PC-9 (cell line): ENCODE measurements around the gene SCGB3A1. TPM values are rescaled to one million over a fixed set of nuclear protein-coding genes. Genes with fewer than 3 reads are reported as not detected.

Experiments
- BruUV-seq: library from RNA; stranded (reverse); fragments of 400-500 nt; replicated peaks from 2 replicates; lab custom pipeline; 2021; lab: Mats Ljungman, UMichigan
- CTCF ChIA-PET: fragments of 300-600 bp; sonication (Branson Sonifier 250); formaldehyde crosslinking; loops from one replicate; lab custom pipeline; 2022; ENCODE audit warnings: antibody characterized with exemption; lab: Charles Lee
- POLR2A ChIA-PET: fragments of 300-600 bp; sonication (Branson Sonifier 250); formaldehyde crosslinking; loops from one replicate; lab custom pipeline; 2022; ENCODE audit warnings: antibody characterized with exemption; ENCODE audit not compliant: unreplicated experiment; lab: Charles Lee
- DNase-seq, 2 experiments: peaks; one replicate each; pipeline versions ENCODE4 v3.0.0 to v3.0.0-alpha.2; 2015 to 2022; ENCODE audit warnings: mixed read lengths in 1 of 2
- H2AFZ ChIP-seq: fragments of 200-600 bp; sonication (generic); 2 replicates; pipeline ENCODE4 v1.8.1; 2017; ENCODE audit warnings: antibody characterized with exemption
- H3F3A ChIP-seq: fragments of 200-600 bp; sonication (generic); 2 replicates; pipeline ENCODE4 v1.8.1; 2017; ENCODE audit warnings: antibody characterized with exemption, mild to moderate bottlenecking, low read depth; ENCODE audit not compliant: insufficient read depth
- H3K27ac ChIP-seq: fragments of 200-600 bp; sonication (generic); 2 replicates; pipeline ENCODE4 v1.6.1; 2016; ENCODE audit warnings: mixed run types
- H3K27me3 ChIP-seq: fragments of 200-600 bp; sonication (generic); 2 replicates; pipeline ENCODE4 v1.6.1; 2016; ENCODE audit warnings: low read depth, mixed run types; ENCODE audit not compliant: insufficient read depth
- H3K36me3 ChIP-seq: fragments of 200-600 bp; sonication (generic); 2 replicates; pipeline ENCODE4 v1.6.1; 2016; ENCODE audit warnings: low read depth, mixed run types
- H3K4me1 ChIP-seq: fragments of 200-600 bp; sonication (generic); replicated peaks from 2 replicates; pipeline ENCODE4 v1.6.1; 2016; ENCODE audit warnings: mixed run types; ENCODE audit not compliant: insufficient read depth
- H3K4me2 ChIP-seq: fragments of 200-600 bp; sonication (generic); 2 replicates; pipeline ENCODE4 v1.6.1; 2017; ENCODE audit warnings: mixed run types
- H3K4me3 ChIP-seq: fragments of 200-600 bp; sonication (generic); 2 replicates; pipeline ENCODE4 v1.6.1; 2016; ENCODE audit warnings: mixed run types
- H3K79me2 ChIP-seq: fragments of 200-600 bp; sonication (generic); 2 replicates; pipeline ENCODE4 v1.6.1; 2017; ENCODE audit warnings: low read depth, mixed run types
- H3K9me2 ChIP-seq: fragments of 200-600 bp; sonication (generic); 2 replicates; pipeline ENCODE4 v1.8.1; 2017; ENCODE audit warnings: mild to moderate bottlenecking; ENCODE audit not compliant: insufficient read depth
- H3K9me3 ChIP-seq: fragments of 200-600 bp; sonication (generic); 2 replicates; pipeline ENCODE4 v1.8.1; 2016; ENCODE audit warnings: low read depth; ENCODE audit not compliant: insufficient read depth
- H4K20me1 ChIP-seq: fragments of 200-600 bp; sonication (generic); 2 replicates; pipeline ENCODE4 v1.8.1; 2017; ENCODE audit not compliant: insufficient read depth
- EZH2 ChIP-seq: fragments of 200-600 bp; sonication (generic); IDR thresholded peaks from 2 replicates; pipeline ENCODE4 v1.8.0; 2017; ENCODE audit warnings: antibody characterized with exemption, low read depth
- intact Hi-C: fragments of 100-400 bp; cut with micrococcal nuclease; formaldehyde crosslinking; loops from one replicate; pipeline ENCODE4 v1.10.0; 2022; ENCODE audit not compliant: unreplicated experiment
- total RNA-seq: library from RNA; stranded (reverse); gene quantifications from 2 replicates; pipeline ENCODE4 v1.2.3, GENCODE V29; 2021
- TF ChIP-seq, protein P1 (sequence below): fragments of 200-600 bp; sonication (generic); conservative IDR thresholded peaks from 2 replicates; pipeline ENCODE4 v1.6.1; 2017; ENCODE audit warnings: mixed run types, antibody characterized with exemption, mild to moderate bottlenecking, moderate library complexity

Gene SCGB3A1
- total RNA-seq, 1 experiment from 2014 or later = not detected

DNA sequence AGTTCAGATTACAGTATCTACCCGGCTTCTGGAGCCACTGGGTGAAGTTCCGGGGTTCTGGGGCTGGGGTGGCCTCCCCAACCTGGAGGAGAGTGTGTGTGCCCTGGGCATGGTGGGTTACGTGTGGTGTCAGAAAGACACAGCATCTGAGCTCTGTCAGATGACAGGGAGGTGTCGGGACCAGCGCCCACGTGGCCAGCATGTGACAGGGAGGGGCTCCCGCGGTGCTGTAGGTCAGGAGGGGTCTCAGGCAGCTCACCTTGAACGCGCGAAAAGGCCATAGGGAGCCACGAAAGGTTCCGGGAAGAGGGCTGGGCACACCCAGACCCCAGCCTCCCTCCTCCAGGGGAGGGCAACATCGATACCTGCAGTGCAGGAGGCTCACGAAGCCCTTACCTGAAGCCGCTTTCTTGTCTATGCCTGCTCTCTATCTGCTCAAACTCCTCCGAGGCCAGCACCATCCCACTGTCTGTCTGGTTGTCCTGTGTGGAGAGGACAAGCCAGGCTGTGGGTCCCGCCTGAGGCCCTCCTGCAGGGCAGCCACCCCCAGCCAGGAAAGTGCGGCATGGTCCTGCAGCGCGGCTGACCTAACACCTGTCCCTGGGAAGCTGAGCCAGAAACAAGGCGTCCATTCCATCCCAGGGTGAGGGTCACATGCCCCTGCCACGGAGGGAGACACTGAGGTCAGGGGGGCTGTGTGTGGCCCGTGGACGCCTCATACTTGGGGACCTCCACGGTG, 17.4 kb upstream of the SCGB3A1 start:
- Histone ChIP-seq H3K4me2 (no peak overlapping the region), H3K36me3 (no peaks in the 10 kb centered on the region), H2AFZ (no peak overlapping the region), H3K4me3 (no peak overlapping the region), H4K20me1 (no peaks in the 10 kb centered on the region), H3K9me3 (no peaks in the 10 kb centered on the region), H3K27ac (no peak overlapping the region), H3K27me3 (peaks cover 55% of the 10 kb centered on the region), H3K9me2 (no peaks in the 10 kb centered on the region), H3K79me2 (no peaks in the 10 kb centered on the region), H3K4me1 (no peaks in the 10 kb centered on the region), H3F3A (no peaks in the 10 kb centered on the region)
- intact Hi-C loops = loop anchor here (10.0 kb wide), 1 partner anchor 404 kb away; the partner anchor contains the start of gene RASGEF1C
- CTCF ChIA-PET = no interaction called here
- no TSS peak for BruUV-seq
- POLR2A ChIA-PET = no interaction called here
- no peak for TF ChIP-seq EZH2
- TF ChIP-seq, protein P1, sequence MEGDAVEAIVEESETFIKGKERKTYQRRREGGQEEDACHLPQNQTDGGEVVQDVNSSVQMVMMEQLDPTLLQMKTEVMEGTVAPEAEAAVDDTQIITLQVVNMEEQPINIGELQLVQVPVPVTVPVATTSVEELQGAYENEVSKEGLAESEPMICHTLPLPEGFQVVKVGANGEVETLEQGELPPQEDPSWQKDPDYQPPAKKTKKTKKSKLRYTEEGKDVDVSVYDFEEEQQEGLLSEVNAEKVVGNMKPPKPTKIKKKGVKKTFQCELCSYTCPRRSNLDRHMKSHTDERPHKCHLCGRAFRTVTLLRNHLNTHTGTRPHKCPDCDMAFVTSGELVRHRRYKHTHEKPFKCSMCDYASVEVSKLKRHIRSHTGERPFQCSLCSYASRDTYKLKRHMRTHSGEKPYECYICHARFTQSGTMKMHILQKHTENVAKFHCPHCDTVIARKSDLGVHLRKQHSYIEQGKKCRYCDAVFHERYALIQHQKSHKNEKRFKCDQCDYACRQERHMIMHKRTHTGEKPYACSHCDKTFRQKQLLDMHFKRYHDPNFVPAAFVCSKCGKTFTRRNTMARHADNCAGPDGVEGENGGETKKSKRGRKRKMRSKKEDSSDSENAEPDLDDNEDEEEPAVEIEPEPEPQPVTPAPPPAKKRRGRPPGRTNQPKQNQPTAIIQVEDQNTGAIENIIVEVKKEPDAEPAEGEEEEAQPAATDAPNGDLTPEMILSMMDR = no peak
- DNase-seq = no peak

DNA sequence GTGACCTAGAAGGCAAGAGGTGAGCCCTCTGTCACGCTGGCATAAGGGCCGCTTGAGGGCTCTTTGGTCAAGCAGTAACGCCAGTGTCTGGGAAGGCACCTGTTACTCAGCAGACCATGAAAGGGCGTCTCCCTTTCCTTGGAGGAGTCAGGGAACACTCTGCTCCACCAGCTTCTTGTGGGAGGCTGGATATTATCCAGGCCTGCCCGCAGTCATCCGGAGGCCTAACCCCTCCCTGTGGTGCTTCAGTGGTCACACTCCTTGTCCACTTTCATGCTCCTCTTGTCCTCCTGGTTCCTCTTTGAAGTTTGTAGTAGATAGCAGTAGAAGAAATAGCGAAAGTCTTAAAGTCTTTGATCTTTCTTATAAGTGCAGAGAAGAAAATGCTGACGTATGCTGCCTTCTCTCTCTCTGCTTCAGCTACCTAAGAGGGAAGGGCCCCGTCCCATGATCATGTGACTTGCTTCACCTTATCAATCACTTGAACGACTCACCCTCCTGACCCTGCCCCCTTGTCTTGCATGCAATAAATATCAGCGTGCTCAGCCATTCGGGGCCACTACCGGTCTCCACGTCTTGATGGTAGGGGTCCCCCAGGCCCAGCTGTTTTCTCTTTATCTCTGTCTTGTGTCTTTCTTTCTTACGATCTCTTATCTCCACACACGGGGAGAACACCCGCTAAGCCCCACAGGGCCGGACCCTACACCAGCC, 16.7 kb upstream of the SCGB3A1 start:
- no peak overlapping the region for H3K4me2 ChIP-seq
- no peak overlapping the region for H3K27ac ChIP-seq
- H3K27me3 ChIP-seq = peaks cover 53% of the 10 kb centered on the region
- H3K4me3 ChIP-seq = no peak overlapping the region
- no peak for TF ChIP-seq EZH2
- TF ChIP-seq, protein P1 = no peak
- H2AFZ ChIP-seq = no peak overlapping the region
- DNase-seq = peak in 1 of 2 experiments; percentile 25
- no peaks in the 10 kb centered on the region for H4K20me1 ChIP-seq
- no peaks in the 10 kb centered on the region for H3K9me2 ChIP-seq
- CTCF ChIA-PET = interaction anchor here (0.6 kb wide), 2 partner anchors 12 to 286 kb away, joined by 3 to 10 read pairs; no protein-coding TSS in a partner anchor
- H3K79me2 ChIP-seq = no peaks in the 10 kb centered on the region
- no TSS peak for BruUV-seq
- intact Hi-C loops = loop anchor here (2.0 to 10.0 kb wide), 2 partner anchors 315 to 403 kb away; partner anchors contain the start of genes MAPK9 and RASGEF1C
- POLR2A ChIA-PET = interaction anchor here (0.7 kb wide), 2 partner anchors 277 to 734 kb away, joined by 6 to 7 read pairs; no protein-coding TSS in a partner anchor
- H3K9me3 ChIP-seq = no peaks in the 10 kb centered on the region
- H3F3A ChIP-seq = no peaks in the 10 kb centered on the region
- no peaks in the 10 kb centered on the region for H3K4me1 ChIP-seq
- H3K36me3 ChIP-seq = no peaks in the 10 kb centered on the region

DNA sequence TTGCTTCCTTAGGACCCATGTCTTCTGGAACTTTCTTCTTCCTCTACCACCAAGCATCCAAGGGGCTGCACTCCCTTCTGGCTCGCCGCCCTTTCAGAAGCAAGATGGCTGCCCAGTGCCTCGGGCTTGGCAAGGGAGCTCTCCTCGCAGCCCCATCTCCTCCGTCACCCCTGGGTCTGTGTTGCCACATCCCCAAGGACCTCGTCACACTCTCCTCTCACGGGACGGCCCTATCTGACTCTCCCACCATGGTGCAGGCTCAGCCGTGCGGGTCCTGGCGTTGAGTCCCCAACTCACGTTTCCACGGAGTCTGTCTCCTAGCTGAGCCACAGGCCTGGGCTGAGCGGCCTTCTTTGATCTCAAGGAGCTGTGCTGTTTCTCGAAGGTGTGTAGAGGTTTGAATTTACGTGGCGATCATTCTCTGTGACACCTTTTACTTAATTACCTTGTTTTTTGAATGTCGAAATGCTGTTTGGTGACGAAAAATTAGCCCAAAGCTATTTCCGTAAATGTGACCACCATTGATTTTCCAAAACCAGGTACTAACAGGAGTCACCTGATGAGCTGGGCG, 15.0 kb upstream of the SCGB3A1 start:
- Histone ChIP-seq H4K20me1 (no peaks in the 10 kb centered on the region), H3K36me3 (no peaks in the 10 kb centered on the region), H3K4me3 (no peak overlapping the region), H3K27me3 (peaks cover 50% of the 10 kb centered on the region), H3F3A (no peaks in the 10 kb centered on the region), H3K27ac (no peak overlapping the region), H3K4me1 (no peaks in the 10 kb centered on the region), H3K79me2 (no peaks in the 10 kb centered on the region), H3K9me2 (no peaks in the 10 kb centered on the region), H2AFZ (no peak overlapping the region), H3K9me3 (no peaks in the 10 kb centered on the region), H3K4me2 (no peak overlapping the region)
- intact Hi-C loops = loop anchor here (2.0 to 10.0 kb wide), 2 partner anchors 313 to 401 kb away; partner anchors contain the start of genes MAPK9 and RASGEF1C
- BruUV-seq = no TSS peak
- DNase-seq = no peak
- no peak for TF ChIP-seq EZH2
- TF ChIP-seq, protein P1 = peak; percentile 10; the same call in 1 of the 2 replicates
- CTCF ChIA-PET = interaction anchor here (0.6 kb wide), 1 partner anchor 64 kb away, joined by 4 read pairs; no protein-coding TSS in a partner anchor
- POLR2A ChIA-PET = interaction anchor here (0.6 kb wide), 1 partner anchor 317 kb away, joined by 3 read pairs; no protein-coding TSS in a partner anchor
